Activated B cell treated with CpG ODN at 0.5 μM for 24 hours (primary cell): ENCODE results near the gene GCNT4. TPM values are rescaled to one million over a fixed set of nuclear protein-coding genes. Genes with fewer than 3 reads are reported as not detected.

ENCODE experiments used
- ATAC-seq: fragments of 200-7000 bp; cut with Tn5 transposase; one replicate; pipeline ENCODE4 v1.10.0; 2021; ENCODE audit warnings: low read depth, mild to moderate bottlenecking, moderate library complexity
- CTCF ChIA-PET: fragments of 350-600 bp; sonication (Branson Sonifier 250); formaldehyde crosslinking; loops from one replicate; lab custom pipeline; 2021; ENCODE audit warnings: antibody characterized with exemption; lab: Charles Lee
- POLR2A ChIA-PET: fragments of 350-600 bp; sonication (Branson Sonifier 250); formaldehyde crosslinking; loops from one replicate; lab custom pipeline; 2021; ENCODE audit warnings: antibody characterized with exemption; lab: Charles Lee
- DNase-seq: peaks from one replicate; pipeline ENCODE4 v3.0.0; 2022
- H3K27ac Mint-ChIP-seq: one replicate; pipeline ENCODE4 v1.8.0; 2020; ENCODE audit warnings: mixed read lengths
- H3K27me3 Mint-ChIP-seq: one replicate; pipeline ENCODE4 v1.8.0; 2021; ENCODE audit warnings: mixed read lengths
- H3K36me3 Mint-ChIP-seq: one replicate; pipeline ENCODE4 v1.8.0; 2021; ENCODE audit warnings: low read depth, mixed read lengths
- H3K4me1 Mint-ChIP-seq: one replicate; pipeline ENCODE4 v1.8.0; 2021; ENCODE audit warnings: mixed read lengths
- H3K4me3 Mint-ChIP-seq: one replicate; pipeline ENCODE4 v1.8.0; 2020; ENCODE audit warnings: mild to moderate bottlenecking, mixed read lengths
- H3K9me3 Mint-ChIP-seq: one replicate; pipeline ENCODE4 v1.8.0; 2020; ENCODE audit warnings: mixed read lengths
- intact Hi-C: fragments of 100-400 bp; cut with micrococcal nuclease; formaldehyde crosslinking; loops from one replicate; pipeline ENCODE4 v1.15.1; 2024
- total RNA-seq: library from RNA; stranded (reverse); gene quantifications from 2 replicates; pipeline ENCODE4 v1.2.3, GENCODE V29; 2022
- TF ChIP-seq, protein P1 (sequence below): fragments of 200-600 bp; IDR thresholded peaks from one replicate; pipeline ENCODE4 v1.8.0; 2022; ENCODE audit warnings: antibody characterized with exemption, mild to moderate bottlenecking

GCNT4 gene
- total RNA-seq, 1 donor from 2014 or later = not detected

- intact Hi-C loops = no loop called here
- Mint-ChIP-seq H3K36me3 (no peaks in the 10 kb centered on the region), H3K9me3 (no peaks in the 10 kb centered on the region), H3K4me3 (no peak overlapping the region), H3K27me3 (peaks cover 2% of the 10 kb centered on the region), H3K4me1 (no peaks in the 10 kb centered on the region), H3K27ac (no peak overlapping the region)
- CTCF ChIA-PET = no interaction called here
- POLR2A ChIA-PET = no interaction called here
- DNase-seq (no peak), ATAC-seq (no peak)
- TF ChIP-seq, protein P1, sequence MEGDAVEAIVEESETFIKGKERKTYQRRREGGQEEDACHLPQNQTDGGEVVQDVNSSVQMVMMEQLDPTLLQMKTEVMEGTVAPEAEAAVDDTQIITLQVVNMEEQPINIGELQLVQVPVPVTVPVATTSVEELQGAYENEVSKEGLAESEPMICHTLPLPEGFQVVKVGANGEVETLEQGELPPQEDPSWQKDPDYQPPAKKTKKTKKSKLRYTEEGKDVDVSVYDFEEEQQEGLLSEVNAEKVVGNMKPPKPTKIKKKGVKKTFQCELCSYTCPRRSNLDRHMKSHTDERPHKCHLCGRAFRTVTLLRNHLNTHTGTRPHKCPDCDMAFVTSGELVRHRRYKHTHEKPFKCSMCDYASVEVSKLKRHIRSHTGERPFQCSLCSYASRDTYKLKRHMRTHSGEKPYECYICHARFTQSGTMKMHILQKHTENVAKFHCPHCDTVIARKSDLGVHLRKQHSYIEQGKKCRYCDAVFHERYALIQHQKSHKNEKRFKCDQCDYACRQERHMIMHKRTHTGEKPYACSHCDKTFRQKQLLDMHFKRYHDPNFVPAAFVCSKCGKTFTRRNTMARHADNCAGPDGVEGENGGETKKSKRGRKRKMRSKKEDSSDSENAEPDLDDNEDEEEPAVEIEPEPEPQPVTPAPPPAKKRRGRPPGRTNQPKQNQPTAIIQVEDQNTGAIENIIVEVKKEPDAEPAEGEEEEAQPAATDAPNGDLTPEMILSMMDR = no peak
Observed at GRCh38 chr5:75018805-75019587, 33.4 kb downstream of the GCNT4 start.

DNA sequence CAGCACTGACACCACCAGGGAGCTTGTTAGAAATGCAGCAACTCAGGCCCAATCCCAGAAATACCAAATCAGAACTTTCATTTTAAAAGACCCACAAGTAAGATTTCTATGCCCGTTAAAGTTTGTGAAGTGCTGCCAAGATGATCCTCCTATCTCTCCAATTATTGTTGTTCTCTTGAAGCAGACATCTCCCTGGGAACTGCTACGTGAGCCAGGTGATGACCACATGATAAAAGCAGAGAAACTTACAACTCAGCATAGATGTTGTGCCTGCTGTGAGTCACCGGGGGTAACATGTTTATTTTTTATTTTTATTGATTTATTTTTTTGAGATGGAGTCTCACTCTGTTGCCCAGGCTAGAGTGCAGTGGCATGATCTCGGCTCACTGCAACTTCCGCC is 34.4 kb downstream of the GCNT4 start:
- intact Hi-C loops = no loop called here
- H3K4me3 Mint-ChIP-seq = no peak overlapping the region
- no peak overlapping the region for H3K27ac Mint-ChIP-seq
- no peaks in the 10 kb centered on the region for H3K27me3 Mint-ChIP-seq
- ChIA-PET POLR2A (no interaction called here), CTCF (no interaction called here)
- H3K4me1 Mint-ChIP-seq = no peaks in the 10 kb centered on the region
- TF ChIP-seq, protein P1 = no peak
- no peaks in the 10 kb centered on the region for H3K9me3 Mint-ChIP-seq
- no peaks in the 10 kb centered on the region for H3K36me3 Mint-ChIP-seq
- ATAC-seq = no peak
- DNase-seq = no peak

- Mint-ChIP-seq H3K36me3 (no peaks in the 10 kb centered on the region), H3K27ac (no peak overlapping the region), H3K27me3 (peaks cover 3% of the 10 kb centered on the region), H3K4me1 (no peaks in the 10 kb centered on the region), H3K4me3 (no peak overlapping the region), H3K9me3 (no peaks in the 10 kb centered on the region)
- TF ChIP-seq, protein P1 = no peak
- intact Hi-C loops = no loop called here
- CTCF ChIA-PET = no interaction called here
- ATAC-seq (no peak), DNase-seq (no peak)
- POLR2A ChIA-PET = no interaction called here
Observed at GRCh38 chr5:75016896-75017295, 35.5 kb downstream of the GCNT4 start.

DNA sequence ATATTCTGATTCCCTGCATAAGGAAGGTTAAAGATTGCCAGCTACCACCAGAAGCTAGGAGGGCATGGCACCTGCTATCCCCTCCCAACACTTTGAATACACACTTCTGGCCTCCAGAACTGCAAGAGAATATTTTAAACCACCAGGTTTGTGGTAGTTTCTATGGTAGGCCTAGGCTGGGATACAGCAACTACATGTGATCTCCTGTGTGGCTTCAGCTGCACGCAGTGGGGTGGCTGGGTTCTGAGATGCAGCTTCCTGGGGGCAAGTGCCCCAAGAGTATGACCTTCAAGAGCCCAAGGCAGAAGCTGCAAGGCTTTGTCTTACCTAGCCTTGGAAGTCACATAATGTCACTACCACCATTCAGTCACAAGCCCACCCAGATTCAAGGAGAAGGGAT is 39.6 kb downstream of the GCNT4 start:
- Mint-ChIP-seq H3K27ac (no peak overlapping the region), H3K4me1 (no peaks in the 10 kb centered on the region), H3K27me3 (peaks cover 11% of the 10 kb centered on the region), H3K36me3 (no peaks in the 10 kb centered on the region), H3K4me3 (no peak overlapping the region), H3K9me3 (no peaks in the 10 kb centered on the region)
- DNase-seq = no peak
- TF ChIP-seq, protein P1 = no peak
- ATAC-seq = no peak
- ChIA-PET POLR2A (no interaction called here), CTCF (no interaction called here)
- intact Hi-C loops = no loop called here

DNA sequence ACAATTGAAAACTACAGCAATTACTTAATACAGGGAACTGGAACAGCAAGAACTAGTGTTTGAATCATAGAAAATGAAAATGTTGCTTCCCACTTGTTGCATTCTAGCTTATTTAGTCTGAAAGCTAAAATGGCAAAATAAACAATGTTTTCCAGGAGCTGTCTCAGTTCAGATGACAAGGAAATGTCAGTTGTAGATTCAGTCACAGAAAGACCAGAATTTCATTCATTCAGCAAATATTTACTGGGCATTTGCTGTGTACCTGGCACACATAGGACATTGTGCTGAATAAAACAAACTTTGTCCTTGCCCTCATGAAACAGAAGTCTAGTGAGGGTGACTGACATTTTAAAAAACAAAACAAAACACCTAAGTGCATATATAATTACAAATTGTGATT is 41.5 kb downstream of the GCNT4 start:
- no peaks in the 10 kb centered on the region for H3K4me1 Mint-ChIP-seq
- TF ChIP-seq, protein P1 = no peak
- H3K4me3 Mint-ChIP-seq = no peak overlapping the region
- no peaks in the 10 kb centered on the region for H3K36me3 Mint-ChIP-seq
- ATAC-seq (no peak), DNase-seq (no peak)
- POLR2A ChIA-PET = no interaction called here
- no peak overlapping the region for H3K27ac Mint-ChIP-seq
- CTCF ChIA-PET = no interaction called here
- peaks cover 14% of the 10 kb centered on the region for H3K27me3 Mint-ChIP-seq
- peaks cover 2% of the 10 kb centered on the region for H3K9me3 Mint-ChIP-seq
- intact Hi-C loops = no loop called here
